Measurements from ENCODE around the gene USP44. TPM values are rescaled to one million over a fixed set of nuclear protein-coding genes. Genes with fewer than 3 reads are reported as not detected.

USP44 gene
- 2.7 and 3.3 TPM in 2 replicates for total RNA-seq

GRCh38 chr12:95551305-95551704 lies at the start of gene USP44:
TSS of gene USP44 (minus strand) at chr12:95551476. CDS start at chr12:95534256, 17,220 bp downstream.

GRCh38 chr12:95473884-95474659 lies 77.2 kb downstream of the USP44 start, which contains the start of gene METAP2:
TSS of gene METAP2 (plus strand) at chr12:95474152. CDS start at chr12:95474180, 28 bp downstream.

Other genes starting within 250 kb of the USP44 start
- gene METAP2, start 77.3 kb downstream of the USP44 start, total RNA-seq = 50.8 and 90.5 TPM in 2 replicates
- gene NTN4, start 239.3 kb upstream of the USP44 start, total RNA-seq = 88.1 and 731 TPM in 2 replicates